Measurements from ENCODE around the gene SRP72. TPM values are rescaled to one million over a fixed set of nuclear protein-coding genes. Genes with fewer than 3 reads are reported as not detected.

Gene SRP72
- total and polyA plus RNA-seq, 2 of the 8 experiments (the other 6 are each of a cell fraction or from before 2014, with no cell fraction given): 37.7 to 144 TPM

GRCh38 chr4:56531149-56531770, 63.8 kb downstream of the SRP72 start:
- no peak overlapping the region for H3K56ac ChIP-seq (replicated peaks; ENCODE audit: insufficient read length, low read depth, low read length)
- FAIRE-seq (peak; percentile 57), DNase-seq (ENCODE audit: low read depth in 1 of 2, low spot score in 2 of 2) (no peak)
- H2BK15ac ChIP-seq (ENCODE audit: low read length): no peak overlapping the region
- H2BK120ac ChIP-seq (replicated peaks; ENCODE audit: low read depth, low read length): no peak overlapping the region
- H3K23me2 ChIP-seq (ENCODE audit: low read depth, low read length): peaks cover 9% of the 10 kb centered on the region
- H3K79me1 ChIP-seq (ENCODE audit: low read depth, low read length): no peaks in the 10 kb centered on the region
- no peak overlapping the region for H4K5ac ChIP-seq (ENCODE audit: insufficient read length, low read depth, low read length)
- no peak overlapping the region for H4K91ac ChIP-seq (replicated peaks; ENCODE audit: insufficient read length, low read length)
- H3K14ac ChIP-seq (ENCODE audit: insufficient read length): no peak overlapping the region
- H3K9me3 ChIP-seq (ENCODE audit: insufficient read depth in 2 of 2, low read depth in 1 of 2, low read length in 1 of 2): no peaks in the 10 kb centered on the region
- ChIA-PET POLR2A (ENCODE audit: partially characterized antibody) (interaction anchor here (0.6 to 2.6 kb wide), 6 partner anchors 9 to 447 kb away, joined by 3 to 8 read pairs (median 5); partner anchors contain the start of genes PAICS, POLR2B, PPAT and SRP72), CTCF (ENCODE audit: partially characterized antibody) (interaction anchor here (0.7 to 4.0 kb wide), 5 partner anchors 13 to 123 kb away, joined by 3 to 17 read pairs (median 3); no protein-coding TSS in a partner anchor)
- H3K23ac ChIP-seq (ENCODE audit: insufficient read length): no peak overlapping the region
- H2BK12ac ChIP-seq (ENCODE audit: low read depth, low read length): no peak overlapping the region
- H3K4me1 ChIP-seq (replicated peaks in 1 of 4; ENCODE audit: control insufficient read depth in 3 of 4, insufficient read depth in 4 of 4, low read length in 3 of 4): no peaks in the 10 kb centered on the region; a peak in 2 of 7 replicates
- H2AK5ac ChIP-seq (ENCODE audit: low read depth, low read length): no peak overlapping the region
- TF ChIP-seq SUZ12 (IDR thresholded peaks at IDR 0.05; ENCODE audit: low read length) (peak; percentile 63; the same call in 1 of the 2 replicates), ASH2L (IDR thresholded peaks at IDR 0.05; ENCODE audit: low read length) (no peak), SP4 (IDR thresholded peaks at IDR 0.05; ENCODE audit: low read length) (no peak), RBBP5 (IDR thresholded peaks at IDR 0.05; ENCODE audit: borderline replicate concordance, low read depth, low read length) (no peak), TAF7 (optimal IDR thresholded peaks at IDR 0.05; ENCODE audit: borderline replicate concordance, low read depth, low read length) (no peak), EP300 (IDR thresholded peaks at IDR 0.05; ENCODE audit: borderline replicate concordance in 1 of 2, low read depth in 2 of 2, low read length in 2 of 2) (no peak), TCF12 (IDR thresholded peaks at IDR 0.05; ENCODE audit: low read depth, low read length) (no peak), CREB1 (IDR thresholded peaks at IDR 0.05) (no peak), CTCF (IDR thresholded peaks at IDR 0.05; ENCODE audit: control extremely low read depth in 1 of 3, insufficient read depth in 1 of 3, low read depth in 1 of 3, low read length in 3 of 3) (no peak), EZH2 (IDR thresholded peaks at IDR 0.05; ENCODE audit: low read depth, low read length, severe bottlenecking) (peak; percentile 31)
- 35% methylated on average over 11 of the region's 11 CpGs; no CpG with 5 or more reads in 1 of the 2 experiments for WGBS, 2 experiments (ENCODE audit: extremely low coverage in 1 of 2, insufficient coverage in 1 of 2, insufficient read length in 1 of 2, insufficient replicate concordance in 2 of 2, low coverage in 1 of 2, low lambda C conversion rate in 2 of 2, missing lambda C conversion rate in 1 of 2)
- H3K4ac ChIP-seq (replicated peaks; ENCODE audit: insufficient read length, low read depth, low read length): no peak overlapping the region
- peak overlapping the region in 1 of 4 experiments; percentile 66; a peak in 3 of 7 replicates for H3K9ac ChIP-seq (replicated peaks in 1 of 4; ENCODE audit: extremely low read depth in 1 of 4, low read depth in 3 of 4, low read length in 3 of 4)
- H4K8ac ChIP-seq (ENCODE audit: extremely low read depth, insufficient read depth, low read length): no peak overlapping the region
- H2BK5ac ChIP-seq (ENCODE audit: low read depth, low read length): no peak overlapping the region
- no peak overlapping the region for H3K27ac ChIP-seq (ENCODE audit: low read depth, low read length)
- no peaks in the 10 kb centered on the region for H4K20me1 ChIP-seq (replicated peaks in 1 of 2; ENCODE audit: control insufficient read depth in 1 of 2, insufficient read depth in 2 of 2, low read length in 2 of 2)
- H3K18ac ChIP-seq (ENCODE audit: extremely low read depth, low read length): no peak overlapping the region
- H2AFZ ChIP-seq (ENCODE audit: low read length): peak overlapping the region; percentile 99; the same call in 1 of the 2 replicates
- H3K27me3 ChIP-seq (replicated peaks in 1 of 4; ENCODE audit: control insufficient read depth in 3 of 4, extremely low read depth in 1 of 4, insufficient read depth in 3 of 4, low read length in 3 of 4): peaks cover 18 to 33% (median 25%) of the 10 kb centered on the region in 4 experiments
- peak overlapping the region; percentile 85 to 99 for H3K4me2 ChIP-seq (ENCODE audit: insufficient read depth in 1 of 2, low read depth in 2 of 2, low read length in 2 of 2)
- H3K36me3 ChIP-seq (ENCODE audit: control insufficient read depth in 2 of 4, insufficient read depth in 4 of 4, low read length in 3 of 4): no peaks in the 10 kb centered on the region
- no peak overlapping the region for H2BK20ac ChIP-seq (ENCODE audit: low read length)
- H3K79me2 ChIP-seq (ENCODE audit: control insufficient read depth in 1 of 2, insufficient read depth in 2 of 2, low read length in 2 of 2): no peaks in the 10 kb centered on the region
- peak overlapping the region; percentile 60 to 92 (median 76) for H3K4me3 ChIP-seq (ENCODE audit: extremely low read depth in 1 of 4, insufficient read depth in 2 of 4, low read depth in 3 of 4, low read length in 4 of 4)
